ENCODE measurements around the gene NHLRC4.

The NHLRC4 gene

GRCh38 chr16:560204-560700, 6.6 kb upstream of the NHLRC4 start, which contains the start of gene PRR35:
TSS of gene PRR35 (plus strand) at chr16:560394. CDS start at chr16:563295, 2,901 bp downstream.
- H3K4me3 ChIP-seq (ENCODE audit: low read depth, low read length) = no peak within 1 kb of the TSS
- TF ChIP-seq, protein P1, sequence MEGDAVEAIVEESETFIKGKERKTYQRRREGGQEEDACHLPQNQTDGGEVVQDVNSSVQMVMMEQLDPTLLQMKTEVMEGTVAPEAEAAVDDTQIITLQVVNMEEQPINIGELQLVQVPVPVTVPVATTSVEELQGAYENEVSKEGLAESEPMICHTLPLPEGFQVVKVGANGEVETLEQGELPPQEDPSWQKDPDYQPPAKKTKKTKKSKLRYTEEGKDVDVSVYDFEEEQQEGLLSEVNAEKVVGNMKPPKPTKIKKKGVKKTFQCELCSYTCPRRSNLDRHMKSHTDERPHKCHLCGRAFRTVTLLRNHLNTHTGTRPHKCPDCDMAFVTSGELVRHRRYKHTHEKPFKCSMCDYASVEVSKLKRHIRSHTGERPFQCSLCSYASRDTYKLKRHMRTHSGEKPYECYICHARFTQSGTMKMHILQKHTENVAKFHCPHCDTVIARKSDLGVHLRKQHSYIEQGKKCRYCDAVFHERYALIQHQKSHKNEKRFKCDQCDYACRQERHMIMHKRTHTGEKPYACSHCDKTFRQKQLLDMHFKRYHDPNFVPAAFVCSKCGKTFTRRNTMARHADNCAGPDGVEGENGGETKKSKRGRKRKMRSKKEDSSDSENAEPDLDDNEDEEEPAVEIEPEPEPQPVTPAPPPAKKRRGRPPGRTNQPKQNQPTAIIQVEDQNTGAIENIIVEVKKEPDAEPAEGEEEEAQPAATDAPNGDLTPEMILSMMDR (IDR thresholded peaks at IDR 0.05; ENCODE audit: borderline replicate concordance, insufficient read depth, low read depth, low read length) = no peak

DNA sequence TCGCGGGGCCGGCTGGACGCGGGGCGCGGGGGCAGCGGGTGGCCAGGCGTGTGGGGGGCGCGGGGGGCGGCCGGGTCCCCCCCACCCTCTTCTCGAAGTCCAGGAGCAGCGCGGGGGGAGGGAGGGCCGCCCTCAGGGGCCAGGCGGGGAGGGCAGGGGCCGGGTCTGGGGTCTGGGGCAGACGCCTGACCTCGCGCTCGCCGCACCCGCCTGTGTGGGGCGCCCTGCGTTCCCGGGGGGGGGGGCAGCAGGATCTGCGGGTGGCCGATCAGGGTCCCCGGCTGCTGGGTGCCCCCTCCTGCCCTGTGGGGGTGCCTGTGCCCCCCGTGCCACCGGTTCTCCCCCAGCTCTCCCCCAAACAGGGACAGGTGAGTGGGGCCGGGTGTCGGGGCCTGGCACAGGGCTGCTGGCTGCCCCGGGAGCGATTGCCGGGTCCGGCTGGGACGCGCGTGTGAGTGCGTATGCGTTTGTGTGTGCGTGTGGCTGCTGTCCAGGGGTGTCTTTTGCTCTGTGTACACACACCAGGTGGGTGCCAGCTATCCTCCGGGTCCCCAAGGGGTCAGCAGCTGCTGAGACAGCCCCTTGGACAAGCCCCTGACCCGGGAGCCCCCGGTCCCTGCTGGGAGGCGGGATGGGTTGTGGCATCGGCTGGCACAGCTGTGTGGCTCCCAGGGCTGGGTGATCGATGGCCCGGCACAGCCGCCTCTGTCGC, 5.9 kb upstream of the NHLRC4 start:
- no peak overlapping the region for H3K4me3 ChIP-seq (ENCODE audit: low read depth, low read length)
- TF ChIP-seq, protein P1 (IDR thresholded peaks at IDR 0.05; ENCODE audit: borderline replicate concordance, insufficient read depth, low read depth, low read length) = no peak

- H3K4me3 ChIP-seq (ENCODE audit: low read depth, low read length) = no peak overlapping the region
- TF ChIP-seq, protein P1 (IDR thresholded peaks at IDR 0.05; ENCODE audit: borderline replicate concordance, insufficient read depth, low read depth, low read length) = no peak
These were observed 5.4 kb upstream of the NHLRC4 start for GRCh38 chr16:561413-561794.

DNA sequence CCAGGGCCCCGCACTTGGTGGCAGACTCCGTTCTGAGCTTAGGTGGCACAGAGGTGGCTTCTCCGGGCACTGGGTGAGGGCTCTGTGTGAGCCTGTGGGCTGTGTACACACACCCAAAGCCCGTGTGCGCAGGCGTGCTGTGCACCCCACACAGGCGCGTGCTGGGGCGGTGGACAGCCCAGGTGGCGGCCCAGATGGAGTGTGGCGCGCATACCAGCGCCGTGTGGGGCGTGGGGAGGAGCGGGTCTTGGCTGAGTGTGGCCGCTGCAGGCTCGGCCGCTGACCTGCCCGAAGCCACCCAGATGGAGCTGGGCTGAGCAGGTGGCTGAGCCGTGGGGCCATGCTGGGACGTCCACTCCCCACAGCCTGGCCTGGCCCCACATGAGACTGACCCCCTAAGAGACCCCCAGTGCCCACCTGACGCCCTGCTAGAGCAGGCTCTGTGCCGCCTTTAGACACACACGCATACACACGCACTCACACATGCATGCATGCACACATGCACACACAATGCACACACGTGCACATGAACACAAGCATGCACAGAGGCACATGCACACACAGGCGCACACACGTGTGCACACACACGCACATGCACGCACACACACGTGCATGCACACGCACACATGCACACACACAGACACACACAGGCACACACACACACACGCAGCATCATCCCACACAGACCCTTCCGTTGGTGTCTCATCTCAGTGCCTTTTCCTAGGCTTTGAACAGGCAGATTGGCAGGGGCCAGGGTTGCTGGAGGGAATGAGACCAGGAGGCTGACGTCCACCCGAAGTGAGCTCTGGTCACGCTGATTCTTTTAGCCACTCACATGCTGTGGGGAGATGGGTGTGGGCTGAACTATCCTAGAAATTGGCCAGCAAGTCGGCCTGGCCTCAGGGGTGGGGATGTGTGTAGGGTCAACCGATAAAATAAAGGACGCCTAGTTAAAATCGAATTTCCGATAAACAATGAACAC, 4.6 kb upstream of the NHLRC4 start:
- TF ChIP-seq, protein P1 (IDR thresholded peaks at IDR 0.05; ENCODE audit: borderline replicate concordance, insufficient read depth, low read depth, low read length) = no peak
- H3K4me3 ChIP-seq (ENCODE audit: low read depth, low read length) = no peak overlapping the region

- TF ChIP-seq, protein P1 (IDR thresholded peaks at IDR 0.05; ENCODE audit: borderline replicate concordance, insufficient read depth, low read depth, low read length) = no peak
- no peak overlapping the region for H3K4me3 ChIP-seq (ENCODE audit: low read depth, low read length)
These were observed 3.6 kb upstream of the NHLRC4 start for GRCh38 chr16:563072-563644.

- TF ChIP-seq, protein P1 (IDR thresholded peaks at IDR 0.05; ENCODE audit: borderline replicate concordance, insufficient read depth, low read depth, low read length) = no peak
These were observed 2.0 kb upstream of the NHLRC4 start for GRCh38 chr16:564690-565418.

More at GRCh38 chr16:564690-565418, 2.0 kb upstream of the NHLRC4 start:
- no peak overlapping the region for H3K4me3 ChIP-seq (ENCODE audit: low read depth, low read length)

Measured in GM12875 (cell line).